ENCODE measurements around the gene WFDC12. TPM values are rescaled to one million over a fixed set of nuclear protein-coding genes. Genes with fewer than 3 reads are reported as not detected.

The WFDC12 gene
- total RNA-seq, 1 donor from 2014 or later = not detected

DNA sequence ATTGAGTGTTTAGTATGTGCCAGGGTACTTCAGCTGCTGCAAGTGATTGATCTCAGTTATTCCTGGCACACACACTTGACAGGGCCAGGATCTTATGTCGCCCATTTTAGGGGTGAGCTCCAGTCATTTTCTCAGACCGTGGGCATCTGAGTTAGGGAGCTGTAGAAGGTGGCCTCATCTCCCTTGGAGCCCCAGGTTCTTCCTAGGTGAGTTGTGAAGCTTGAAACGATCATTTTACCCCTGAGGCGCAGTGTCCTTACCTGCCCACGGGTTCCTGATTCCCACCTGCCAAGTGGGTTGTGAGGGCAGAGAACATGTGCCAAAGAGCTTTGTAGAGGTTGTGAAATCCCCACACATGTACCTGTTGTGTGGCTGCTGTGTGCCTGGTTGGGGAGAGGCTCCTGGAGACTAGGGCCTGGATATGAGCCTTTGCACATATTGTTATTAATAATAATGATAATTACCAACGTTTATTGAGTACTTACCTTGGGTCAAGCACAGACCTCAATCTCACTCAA, 22.9 kb downstream of the WFDC12 start:
- peaks cover 55% of the 10 kb centered on the region for H3K27me3 ChIP-seq
- DNase-seq (ENCODE audit: low spot score) = no peak
- no peaks in the 10 kb centered on the region for H3K9me3 Mint-ChIP-seq
- H3K4me1 ChIP-seq = no peaks in the 10 kb centered on the region
- H3K4me2 ChIP-seq = peak overlapping the region; percentile 62
- no peaks in the 10 kb centered on the region for H3K79me2 ChIP-seq (ENCODE audit: low read depth)
- no peak overlapping the region for H3K4me3 Mint-ChIP-seq
- TF ChIP-seq, protein P1, sequence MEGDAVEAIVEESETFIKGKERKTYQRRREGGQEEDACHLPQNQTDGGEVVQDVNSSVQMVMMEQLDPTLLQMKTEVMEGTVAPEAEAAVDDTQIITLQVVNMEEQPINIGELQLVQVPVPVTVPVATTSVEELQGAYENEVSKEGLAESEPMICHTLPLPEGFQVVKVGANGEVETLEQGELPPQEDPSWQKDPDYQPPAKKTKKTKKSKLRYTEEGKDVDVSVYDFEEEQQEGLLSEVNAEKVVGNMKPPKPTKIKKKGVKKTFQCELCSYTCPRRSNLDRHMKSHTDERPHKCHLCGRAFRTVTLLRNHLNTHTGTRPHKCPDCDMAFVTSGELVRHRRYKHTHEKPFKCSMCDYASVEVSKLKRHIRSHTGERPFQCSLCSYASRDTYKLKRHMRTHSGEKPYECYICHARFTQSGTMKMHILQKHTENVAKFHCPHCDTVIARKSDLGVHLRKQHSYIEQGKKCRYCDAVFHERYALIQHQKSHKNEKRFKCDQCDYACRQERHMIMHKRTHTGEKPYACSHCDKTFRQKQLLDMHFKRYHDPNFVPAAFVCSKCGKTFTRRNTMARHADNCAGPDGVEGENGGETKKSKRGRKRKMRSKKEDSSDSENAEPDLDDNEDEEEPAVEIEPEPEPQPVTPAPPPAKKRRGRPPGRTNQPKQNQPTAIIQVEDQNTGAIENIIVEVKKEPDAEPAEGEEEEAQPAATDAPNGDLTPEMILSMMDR (IDR thresholded peaks at IDR 0.05) = no peak
- TF ChIP-seq EZH2 (IDR thresholded peaks at IDR 0.05) (no peak), EZH2phosphoT487 (IDR thresholded peaks at IDR 0.05) (no peak)
- H3K27me3 Mint-ChIP-seq (ENCODE audit: insufficient read depth, low read depth) = peaks cover 25% of the 10 kb centered on the region
- no peaks in the 10 kb centered on the region for H3K36me3 Mint-ChIP-seq
- H3F3A ChIP-seq (ENCODE audit: low read depth) = no peaks in the 10 kb centered on the region
- no peaks in the 10 kb centered on the region for H3K9me3 ChIP-seq (ENCODE audit: low read depth)
- no peaks in the 10 kb centered on the region for H3K36me3 ChIP-seq
- H3K4me1 Mint-ChIP-seq = peaks cover 4% of the 10 kb centered on the region
- no peak overlapping the region for H3K9ac ChIP-seq
- H2AFZ ChIP-seq (replicated peaks) = peak overlapping the region; percentile 67
- no peaks in the 10 kb centered on the region for H4K20me1 ChIP-seq (ENCODE audit: low read depth)
- no peak overlapping the region for H3K27ac Mint-ChIP-seq
- H3K27ac ChIP-seq = no peak overlapping the region
- peak overlapping the region; percentile 34 for H3K4me3 ChIP-seq

DNA sequence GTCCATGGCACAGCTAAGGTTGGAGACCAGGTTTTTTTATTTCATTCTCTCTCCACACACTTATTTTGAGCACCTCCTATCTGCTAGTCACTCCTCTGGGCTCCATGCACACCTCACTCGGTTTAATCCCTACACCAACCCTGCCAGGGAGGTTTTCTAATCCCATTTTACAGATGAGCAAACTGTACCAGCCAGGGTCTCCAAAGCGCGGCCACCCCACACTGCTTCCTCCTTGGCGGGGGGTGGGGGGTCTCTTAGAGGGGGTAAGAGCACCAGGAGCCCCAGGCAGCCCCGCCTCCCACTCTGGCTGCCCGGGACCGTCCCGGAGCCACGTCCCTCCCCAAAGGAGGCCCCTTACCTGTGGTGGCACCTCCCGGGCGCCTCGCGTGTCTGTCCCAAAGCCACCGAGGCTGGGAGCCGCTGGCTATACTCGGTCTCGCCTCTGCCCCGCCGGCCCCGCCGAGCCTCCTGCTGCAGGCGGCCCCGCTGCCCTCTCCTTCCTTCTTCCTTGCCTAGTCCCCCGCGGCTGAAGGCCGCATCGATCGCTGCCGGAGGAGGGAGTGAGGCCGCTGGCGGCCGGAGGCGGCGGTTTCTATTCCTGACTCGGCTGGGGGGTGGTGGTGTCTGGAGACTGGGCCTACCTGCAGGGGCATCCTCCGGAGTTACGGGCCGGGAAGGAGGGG, 23.6 kb downstream of the WFDC12 start, which contains the start of gene KCNS1:
TSS of gene KCNS1 (minus strand) at position 565 of the 683 bp plus-strand sequence. CDS start 1,891 bp downstream, outside the sequence.
- no peaks in the 10 kb centered on the region for H3F3A ChIP-seq (ENCODE audit: low read depth)
- H3K27ac ChIP-seq = no peak within 1 kb of the TSS
- Mint-ChIP-seq H3K4me1 (peaks cover 4% of the 10 kb centered on the region), H3K9me3 (no peaks in the 10 kb centered on the region), H3K27me3 (ENCODE audit: insufficient read depth, low read depth) (peaks cover 27% of the 10 kb centered on the region), H3K4me3 (peak within 1 kb of the TSS; percentile 52), H3K27ac (no peak within 1 kb of the TSS), H3K36me3 (no peaks in the 10 kb centered on the region)
- no peaks in the 10 kb centered on the region for H3K36me3 ChIP-seq
- peak within 1 kb of the TSS; percentile 34 for H3K4me3 ChIP-seq
- TF ChIP-seq, protein P1 (IDR thresholded peaks at IDR 0.05) = peak; percentile 8
- TF ChIP-seq EZH2phosphoT487 (IDR thresholded peaks at IDR 0.05) = no peak
- peak within 1 kb of the TSS; percentile 67 for H2AFZ ChIP-seq (replicated peaks)
- H3K4me2 ChIP-seq = peak within 1 kb of the TSS; percentile 62
- H3K9ac ChIP-seq = no peak within 1 kb of the TSS
- no peaks in the 10 kb centered on the region for H3K4me1 ChIP-seq
- no peaks in the 10 kb centered on the region for H4K20me1 ChIP-seq (ENCODE audit: low read depth)
- H3K27me3 ChIP-seq = peaks cover 60% of the 10 kb centered on the region
- H3K9me3 ChIP-seq (ENCODE audit: low read depth) = no peaks in the 10 kb centered on the region
- peak; percentile 72 for DNase-seq (ENCODE audit: low spot score)
- H3K79me2 ChIP-seq (ENCODE audit: low read depth) = no peaks in the 10 kb centered on the region

DNA sequence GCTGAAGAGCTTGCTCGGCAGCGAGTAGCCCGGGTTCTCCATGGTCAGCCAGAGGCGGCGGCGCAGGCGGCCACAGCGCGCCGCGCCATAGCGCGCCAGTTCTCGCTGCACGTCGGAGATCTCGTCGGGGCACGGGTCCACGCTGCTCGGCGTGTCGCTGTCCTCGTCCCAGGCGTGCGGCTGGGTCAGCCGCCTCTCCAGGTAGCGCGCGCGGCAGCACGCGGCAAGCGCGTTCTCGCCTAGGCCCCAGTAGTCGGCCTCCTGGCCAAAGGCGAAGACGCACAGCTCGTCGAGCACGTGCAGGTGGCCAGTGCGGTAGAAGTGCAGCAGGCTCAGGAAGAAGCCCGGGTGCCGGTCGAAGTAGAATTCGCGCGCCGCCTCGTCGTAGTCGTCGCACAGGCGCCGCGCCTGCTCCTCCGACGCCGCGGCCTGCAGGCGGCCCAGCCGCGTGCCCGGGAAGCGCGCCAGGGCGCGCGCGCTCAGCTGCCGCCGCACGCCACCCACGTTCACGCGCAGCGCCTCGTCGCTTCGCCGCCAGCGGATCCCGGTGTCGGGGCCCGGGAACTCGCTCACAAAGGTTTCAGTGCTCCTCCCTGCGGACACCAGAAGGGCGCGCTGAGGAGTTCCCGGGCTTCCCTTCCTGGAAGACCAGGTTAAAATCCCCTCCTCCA, 26.0 kb downstream of the WFDC12 start:
- no peak overlapping the region for H3K9ac ChIP-seq
- no peak overlapping the region for H2AFZ ChIP-seq (replicated peaks)
- Mint-ChIP-seq H3K36me3 (no peaks in the 10 kb centered on the region), H3K4me3 (no peak overlapping the region), H3K4me1 (peaks cover 4% of the 10 kb centered on the region), H3K27me3 (ENCODE audit: insufficient read depth, low read depth) (peaks cover 22% of the 10 kb centered on the region), H3K9me3 (no peaks in the 10 kb centered on the region), H3K27ac (no peak overlapping the region)
- no peak overlapping the region for H3K27ac ChIP-seq
- no peaks in the 10 kb centered on the region for H4K20me1 ChIP-seq (ENCODE audit: low read depth)
- H3K27me3 ChIP-seq = peaks cover 60% of the 10 kb centered on the region
- H3K4me1 ChIP-seq = no peaks in the 10 kb centered on the region
- DNase-seq (ENCODE audit: low spot score) = peak; percentile 75
- no peaks in the 10 kb centered on the region for H3K79me2 ChIP-seq (ENCODE audit: low read depth)
- no peak overlapping the region for H3K4me3 ChIP-seq
- peak overlapping the region; percentile 11 for H3K4me2 ChIP-seq
- H3K36me3 ChIP-seq = no peaks in the 10 kb centered on the region
- no peaks in the 10 kb centered on the region for H3K9me3 ChIP-seq (ENCODE audit: low read depth)
- H3F3A ChIP-seq (ENCODE audit: low read depth) = no peaks in the 10 kb centered on the region
- no peak for TF ChIP-seq EZH2phosphoT487 (IDR thresholded peaks at IDR 0.05)
- TF ChIP-seq, protein P1 (IDR thresholded peaks at IDR 0.05) = peak; percentile 46

Measured in neural progenitor cell (in vitro differentiated cells).